Stimulated activated CD8-positive, alpha-beta memory T cell treated with anti-CD3 and anti-CD28 coated beads, Interleukin-15, amount 100 ng/mL, for 4 hours (primary cell): ENCODE results near the gene SYT4.
"Not testable (repeated sequence)": the region's sequence is repeated elsewhere in the genome, so short reads cannot be mapped to it uniquely, and the experiment has no call there.

Experiments
- DNase-seq, 2 donors: peaks; one replicate each; pipeline ENCODE4 v3.0.0-alpha.2; 2020; ENCODE audit warnings: low read depth in 2 of 2

SYT4 gene

GRCh38 chr18:43277164-43277600 lies at the start of gene SYT4:
SYT4 (minus strand) TSS chr18:43277490; CDS start chr18:43277281, 209 bp downstream.
- no peak for DNase-seq

GRCh38 chr18:43322132-43322531 lies 44.8 kb upstream of the SYT4 start:
- DNase-seq: no peak

- no peak for DNase-seq
Measured at GRCh38 chr18:43314941-43315340, 37.7 kb upstream of the SYT4 start.

- no peak for DNase-seq
Measured at GRCh38 chr18:43312891-43313290, 35.6 kb upstream of the SYT4 start.

- no peak for DNase-seq
Measured at GRCh38 chr18:43310239-43310638, 32.9 kb upstream of the SYT4 start.

GRCh38 chr18:43303376-43303775 lies 26.1 kb upstream of the SYT4 start:
- DNase-seq: no peak

GRCh38 chr18:43286187-43286586 lies 8.9 kb upstream of the SYT4 start:
- DNase-seq: not testable (repeated sequence)

- DNase-seq: no peak
Measured at GRCh38 chr18:43283299-43283698, 6.0 kb upstream of the SYT4 start.

GRCh38 chr18:43279015-43279744 lies 1.9 kb upstream of the SYT4 start:
- DNase-seq: no peak

GRCh38 chr18:43278355-43278754 lies 1.1 kb upstream of the SYT4 start:
- DNase-seq: no peak

- DNase-seq: no peak
Measured at GRCh38 chr18:43276491-43276890, 799 bp downstream of the SYT4 start.

GRCh38 chr18:43275546-43275945 lies 1.7 kb downstream of the SYT4 start:
- DNase-seq: no peak

- DNase-seq: no peak
Measured at GRCh38 chr18:43274526-43274925, 2.8 kb downstream of the SYT4 start.

GRCh38 chr18:43271593-43272432 lies 5.5 kb downstream of the SYT4 start:
- DNase-seq: no peak

- no peak for DNase-seq
Measured at GRCh38 chr18:43267818-43268217, 9.5 kb downstream of the SYT4 start.

GRCh38 chr18:43265465-43265864 lies 11.8 kb downstream of the SYT4 start:
- DNase-seq: no peak

GRCh38 chr18:43248610-43249249 lies 28.6 kb downstream of the SYT4 start:
- no peak for DNase-seq

GRCh38 chr18:43247944-43248343 lies 29.3 kb downstream of the SYT4 start:
- no peak for DNase-seq

GRCh38 chr18:43238429-43238828 lies 38.9 kb downstream of the SYT4 start:
- DNase-seq: no peak

- no peak for DNase-seq
Measured at GRCh38 chr18:43236921-43237320, 40.4 kb downstream of the SYT4 start.

GRCh38 chr18:43234889-43235288 lies 42.4 kb downstream of the SYT4 start:
- DNase-seq: no peak

- no peak for DNase-seq
Measured at GRCh38 chr18:43222501-43222900, 54.8 kb downstream of the SYT4 start.

GRCh38 chr18:43220691-43221090 lies 56.6 kb downstream of the SYT4 start:
- DNase-seq: no peak
